ENCODE results near the gene LHFPL6.
"Not testable (repeated sequence)": the region's sequence is repeated elsewhere in the genome, so short reads cannot be mapped to it uniquely, and the experiment has no call there.

Gene LHFPL6

GRCh38 chr13:39371706-39372105 is 231.3 kb downstream of the LHFPL6 start:
- H3K27ac ChIP-seq: no peak overlapping the region
- DNase-seq (ENCODE audit: low read depth, low spot score): no peak

DNA sequence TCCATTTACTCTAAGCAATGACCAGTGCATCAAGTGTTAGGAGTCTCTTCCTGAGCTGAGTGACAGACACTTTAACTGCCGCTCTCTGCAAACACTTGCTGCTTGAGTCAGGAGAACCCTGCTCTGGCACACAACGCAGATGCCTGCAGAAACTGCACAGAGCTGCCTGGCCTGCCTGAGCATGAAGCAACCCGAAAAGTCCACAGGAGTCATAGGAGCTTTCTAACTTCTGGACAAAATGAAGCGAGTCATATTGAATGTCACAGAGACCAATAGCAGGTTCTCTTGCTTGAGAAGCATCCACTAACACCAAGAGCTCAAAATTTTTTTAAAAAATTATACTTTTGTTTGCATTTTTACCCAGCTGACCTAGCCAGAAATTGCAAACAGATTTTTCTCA is 232.4 kb downstream of the LHFPL6 start:
- DNase-seq (ENCODE audit: low read depth, low spot score): peak; percentile 75

GRCh38 chr13:39370048-39370447 is 232.9 kb downstream of the LHFPL6 start:
- no peak overlapping the region for H3K27ac ChIP-seq
- DNase-seq (ENCODE audit: low read depth, low spot score): no peak

More for the DNA sequence above, 232.4 kb downstream of the LHFPL6 start:
- H3K27ac ChIP-seq: no peak overlapping the region

- no peak for DNase-seq (ENCODE audit: low read depth, low spot score)
- no peak overlapping the region for H3K27ac ChIP-seq
These were observed 233.7 kb downstream of the LHFPL6 start for GRCh38 chr13:39369161-39369890.

- DNase-seq (ENCODE audit: low read depth, low spot score): no peak
- no peak overlapping the region for H3K27ac ChIP-seq
These were observed 237.1 kb downstream of the LHFPL6 start for GRCh38 chr13:39365879-39366278.

DNA sequence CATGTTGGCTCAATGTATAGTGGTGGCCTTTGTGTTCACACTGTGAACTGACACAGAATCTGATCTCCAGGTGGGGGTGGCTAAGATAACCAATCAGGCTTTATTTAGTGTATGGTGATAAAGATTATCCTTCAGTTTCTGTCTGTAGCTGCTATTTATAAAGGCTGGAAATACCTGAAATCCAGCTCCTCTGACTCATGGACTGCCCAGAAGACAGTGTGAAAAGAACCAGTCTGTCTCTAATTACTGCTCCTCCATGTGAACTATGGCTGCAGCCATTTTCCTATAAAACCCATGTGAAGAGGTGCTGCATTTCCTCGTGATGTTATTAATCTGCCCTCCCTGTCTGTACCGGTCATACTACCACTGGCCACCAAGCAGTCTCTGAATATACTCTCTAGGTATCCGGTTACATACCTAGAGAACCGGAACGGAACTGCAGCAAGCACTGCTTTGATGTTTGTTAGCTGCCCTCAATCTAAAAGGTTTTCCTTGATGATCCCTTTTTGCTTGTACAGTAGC is 238.0 kb downstream of the LHFPL6 start:
- DNase-seq (ENCODE audit: low read depth, low spot score): peak; percentile 50
- H3K27ac ChIP-seq: no peak overlapping the region

- no peak for DNase-seq (ENCODE audit: low read depth, low spot score)
- H3K27ac ChIP-seq: no peak overlapping the region
These were observed 239.6 kb downstream of the LHFPL6 start for GRCh38 chr13:39363382-39363772.

- no peak overlapping the region for H3K27ac ChIP-seq
- DNase-seq (ENCODE audit: low read depth, low spot score): no peak
These were observed 240.2 kb downstream of the LHFPL6 start for GRCh38 chr13:39362652-39363381.

- H3K27ac ChIP-seq: no peak overlapping the region
- DNase-seq (ENCODE audit: low read depth, low spot score): peak; percentile 43
These were observed 249.0 kb downstream of the LHFPL6 start for GRCh38 chr13:39353988-39354387.

DNA sequence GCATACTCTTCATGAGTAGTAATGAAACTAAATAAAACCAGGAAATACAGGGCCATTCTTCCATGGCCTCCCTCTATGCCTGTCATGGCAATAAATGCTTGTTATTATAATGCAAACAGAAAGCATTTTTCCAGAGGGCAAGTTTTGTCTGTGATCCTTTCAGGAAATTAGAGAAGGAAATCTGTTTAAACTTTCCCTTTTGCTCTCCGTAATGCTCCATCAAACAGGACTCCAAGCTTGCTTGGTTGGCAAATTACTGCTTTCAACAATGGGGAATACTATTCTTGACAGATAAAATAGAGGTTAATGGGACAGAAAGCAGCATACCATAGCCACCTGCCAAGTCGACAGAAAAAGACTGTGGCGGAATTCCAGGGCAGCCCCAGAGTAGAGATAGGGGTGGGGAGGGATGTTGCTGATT is 252.5 kb downstream of the LHFPL6 start:
- no peak for DNase-seq (ENCODE audit: low read depth, low spot score)
- H3K27ac ChIP-seq: no peak overlapping the region

GRCh38 chr13:39349391-39349960 is 253.5 kb downstream of the LHFPL6 start:
- DNase-seq (ENCODE audit: low read depth, low spot score): no peak
- H3K27ac ChIP-seq: no peak overlapping the region

DNA sequence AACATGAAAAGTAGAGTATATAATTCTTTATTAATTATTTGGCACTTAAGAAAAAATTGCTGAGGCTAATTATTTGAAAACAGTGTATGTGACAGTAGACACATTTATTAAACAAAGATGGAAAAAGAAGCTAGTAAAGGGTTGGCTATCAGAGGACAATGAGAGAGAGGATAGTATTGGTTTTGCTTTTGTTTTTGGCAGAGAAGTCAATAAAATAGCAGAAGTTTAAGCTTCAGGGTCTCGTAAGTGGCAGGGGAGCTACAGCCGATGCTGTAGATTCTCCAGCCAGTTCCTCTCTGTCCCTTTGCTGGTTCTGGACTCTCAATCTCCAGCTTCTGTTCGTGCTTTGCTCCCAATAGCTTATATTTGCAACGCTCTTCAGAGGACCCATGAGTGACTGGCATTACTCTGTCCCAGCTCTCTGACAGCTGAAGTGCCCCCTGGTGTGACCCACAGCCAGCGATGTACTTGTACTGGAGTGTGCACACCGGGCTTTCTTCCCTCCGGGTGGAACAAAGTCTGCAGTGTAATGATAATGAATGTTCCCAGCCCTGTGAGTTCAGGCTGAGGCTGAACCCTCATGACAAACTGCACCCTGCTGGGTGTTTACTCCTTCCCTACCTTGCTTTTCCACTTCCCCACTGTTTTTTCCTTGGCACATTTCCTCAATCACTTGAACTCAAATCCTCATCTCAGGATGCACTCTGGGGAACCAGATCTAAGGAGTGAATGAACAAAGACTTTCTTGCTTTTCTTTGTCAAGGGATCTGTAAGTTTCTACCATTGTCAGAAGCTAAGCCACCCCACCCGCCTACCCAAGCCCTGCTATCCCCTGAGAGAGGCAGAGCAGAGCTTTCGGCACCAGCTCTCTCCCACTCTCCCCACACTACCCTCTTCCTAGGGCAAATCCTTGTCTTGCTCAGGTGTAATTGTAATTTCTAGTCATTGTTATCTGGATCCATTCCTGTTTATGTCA is 254.8 kb downstream of the LHFPL6 start:
- H3K27ac ChIP-seq: no peak overlapping the region
- no peak for DNase-seq (ENCODE audit: low read depth, low spot score)

DNA sequence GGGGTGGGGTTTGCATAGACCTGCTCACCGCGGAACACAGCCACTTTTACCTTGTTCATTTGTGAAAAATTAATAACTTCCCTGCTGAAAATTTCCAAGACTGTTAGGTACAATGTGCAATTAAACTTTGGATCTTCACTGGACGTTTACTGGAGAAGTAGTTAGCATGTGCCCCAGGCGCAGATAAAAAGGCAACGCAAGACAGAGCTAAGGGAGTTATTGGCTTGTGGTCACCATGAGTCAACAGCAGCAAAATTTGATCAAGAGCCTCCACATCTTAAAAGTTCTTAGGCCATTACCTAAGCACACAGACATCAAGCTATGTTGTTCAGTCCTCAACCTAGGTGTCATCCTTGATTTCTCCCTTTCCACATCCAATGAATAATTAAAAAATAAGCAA is 257.0 kb downstream of the LHFPL6 start:
- no peak for DNase-seq (ENCODE audit: low read depth, low spot score)
- no peak overlapping the region for H3K27ac ChIP-seq

- no peak overlapping the region for H3K27ac ChIP-seq
- DNase-seq (ENCODE audit: low read depth, low spot score): no peak
These were observed 261.7 kb downstream of the LHFPL6 start for GRCh38 chr13:39341251-39341650.

DNA sequence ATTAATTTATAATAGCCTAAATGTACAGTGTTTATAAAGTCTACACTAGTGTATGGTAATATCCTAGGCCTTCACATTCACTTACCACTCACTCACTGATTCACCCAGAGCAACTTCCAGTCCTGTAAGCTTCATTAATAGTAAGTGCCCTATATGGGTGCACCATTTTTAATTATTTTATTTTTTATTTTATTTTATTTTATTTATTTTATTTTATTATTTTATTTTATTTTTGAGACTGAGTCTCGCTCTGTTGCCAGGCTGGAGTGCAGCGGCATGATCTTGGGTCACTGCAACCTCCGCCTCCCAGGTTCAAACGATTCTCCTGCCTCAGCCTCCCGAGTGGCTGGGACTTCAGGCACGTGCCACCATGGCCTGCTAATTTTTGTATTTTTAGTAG is 264.9 kb downstream of the LHFPL6 start:
- H3K27ac ChIP-seq; DNase-seq (ENCODE audit: low read depth, low spot score): not testable (repeated sequence)

- no peak for DNase-seq (ENCODE audit: low read depth, low spot score)
- H3K27ac ChIP-seq: no peak overlapping the region
These were observed 266.1 kb downstream of the LHFPL6 start for GRCh38 chr13:39336937-39337336.

GRCh38 chr13:39336207-39336606 is 266.8 kb downstream of the LHFPL6 start:
- DNase-seq (ENCODE audit: low read depth, low spot score): no peak
- H3K27ac ChIP-seq: no peak overlapping the region

- no peak for DNase-seq (ENCODE audit: low read depth, low spot score)
- no peak overlapping the region for H3K27ac ChIP-seq
These were observed 267.3 kb downstream of the LHFPL6 start for GRCh38 chr13:39335721-39336120.

GRCh38 chr13:39330504-39330903 is 272.5 kb downstream of the LHFPL6 start:
- H3K27ac ChIP-seq: no peak overlapping the region
- DNase-seq (ENCODE audit: low read depth, low spot score): no peak

- DNase-seq (ENCODE audit: low read depth, low spot score): no peak
- no peak overlapping the region for H3K27ac ChIP-seq
These were observed 273.8 kb downstream of the LHFPL6 start for GRCh38 chr13:39329182-39329639.

All from epithelial cell of prostate (primary cell).